HepG2 (cell line): ENCODE measurements around the gene CYP27B1. TPM values are rescaled to one million over a fixed set of nuclear protein-coding genes. Genes with fewer than 3 reads are reported as not detected.

ENCODE experiments used
- AKAP8 ChIP-seq: sonication (generic); formaldehyde crosslinking; IDR thresholded peaks from 2 replicates; pipeline ENCODE4 v1.5.1; 2020; ENCODE audit warnings: mild to moderate bottlenecking, missing genetic modification reagents
- ARNTL ChIP-seq: sonication (generic); formaldehyde crosslinking; IDR thresholded peaks from 2 replicates; pipeline ENCODE4 v1.4.0; 2020; ENCODE audit warnings: mild to moderate bottlenecking, missing genetic modification reagents
- ASH2L ChIP-seq: fragments of 300-600, 200-600 bp; sonication (generic); IDR thresholded peaks from 2 replicates; pipeline ENCODE4 v1.7.0; 2017; ENCODE audit warnings: low read depth, mild to moderate bottlenecking, moderate library complexity, mixed read lengths, low read length; ENCODE audit not compliant: insufficient read length
- BRD4 ChIP-seq: sonication (generic); formaldehyde crosslinking; IDR thresholded peaks from 2 replicates; pipeline ENCODE4 v1.4.0; 2020; ENCODE audit warnings: missing genetic modification reagents
- CCDC6 ChIP-seq: sonication (generic); formaldehyde crosslinking; IDR thresholded peaks from 2 replicates; pipeline ENCODE4 v1.8.1; 2022; ENCODE audit warnings: mild to moderate bottlenecking, missing genetic modification reagents, moderate library complexity
- FOXA3 ChIP-seq: IDR thresholded peaks from 2 replicates; pipeline ENCODE4 v1.6.1; 2016; ENCODE audit warnings: missing genetic modification reagents, missing compliant biosample characterization
- GLMP ChIP-seq: sonication (generic); formaldehyde crosslinking; IDR thresholded peaks from 2 replicates; pipeline ENCODE4 v1.9.0; 2021; ENCODE audit warnings: missing genetic modification reagents, mild to moderate bottlenecking, borderline replicate concordance
- MXD3 ChIP-seq: IDR thresholded peaks from 2 replicates; pipeline ENCODE4 v1.6.1; 2016; ENCODE audit warnings: mild to moderate bottlenecking, missing biosample characterization, missing genetic modification reagents
- RELA ChIP-seq: sonication (generic); formaldehyde crosslinking; IDR thresholded peaks from 2 replicates; pipeline ENCODE4 v1.4.0; 2020; ENCODE audit warnings: missing genetic modification reagents
- RXRB ChIP-seq: IDR thresholded peaks from 2 replicates; pipeline ENCODE4 v1.6.1; 2016; ENCODE audit warnings: borderline replicate concordance, missing genetic modification reagents, missing compliant biosample characterization
- THAP7 ChIP-seq: sonication (generic); formaldehyde crosslinking; IDR thresholded peaks from 2 replicates; pipeline ENCODE4 v1.8.1; 2023; ENCODE audit warnings: mild to moderate bottlenecking, missing genetic modification reagents
- ZFY ChIP-seq: sonication (generic); formaldehyde crosslinking; IDR thresholded peaks from 2 replicates; pipeline ENCODE4 v1.4.0; 2020; ENCODE audit warnings: missing genetic modification reagents
- ZMYM2 ChIP-seq: sonication (generic); formaldehyde crosslinking; IDR thresholded peaks from 2 replicates; pipeline ENCODE4 v1.8.0; 2022; ENCODE audit warnings: mild to moderate bottlenecking, missing genetic modification reagents
- ZNF142 ChIP-seq: sonication (generic); formaldehyde crosslinking; IDR thresholded peaks from 2 replicates; pipeline ENCODE4 v1.4.0; 2020; ENCODE audit warnings: missing genetic modification reagents
- ZNF326 ChIP-seq: sonication (generic); formaldehyde crosslinking; IDR thresholded peaks from 2 replicates; pipeline ENCODE4 v1.4.0; 2020; ENCODE audit warnings: missing genetic modification reagents, borderline replicate concordance
- ZNF460 ChIP-seq: sonication (generic); formaldehyde crosslinking; IDR thresholded peaks from 2 replicates; pipeline ENCODE4 v1.5.1; 2020; ENCODE audit warnings: missing genetic modification reagents, mild to moderate bottlenecking, borderline replicate concordance
- ZNF580 ChIP-seq: IDR thresholded peaks from 2 replicates; pipeline ENCODE4 v1.6.1; 2016; ENCODE audit warnings: low read depth, borderline replicate concordance
- ZNF749 ChIP-seq: sonication (generic); formaldehyde crosslinking; IDR thresholded peaks from 2 replicates; pipeline ENCODE4 v1.8.0; 2022; ENCODE audit warnings: mild to moderate bottlenecking, missing genetic modification reagents, moderate library complexity, borderline replicate concordance
- ZNF790 ChIP-seq: sonication (generic); formaldehyde crosslinking; IDR thresholded peaks from 2 replicates; pipeline ENCODE4 v1.8.0; 2022; ENCODE audit warnings: missing genetic modification reagents, mild to moderate bottlenecking, borderline replicate concordance
- ZNF883 ChIP-seq: sonication (generic); formaldehyde crosslinking; IDR thresholded peaks from 2 replicates; pipeline ENCODE4 v1.5.1; 2020; ENCODE audit warnings: mild to moderate bottlenecking, missing genetic modification reagents; ENCODE audit errors: not compliant biosample characterization
- polyA plus RNA-seq, 8 experiments: library from polyadenylated mRNA; depleted of rRNA in 3 of 8; stranded (reverse) in 7 of 8; unstranded in 1 of 8; fragments of >200 nt; fragmentation: Illumina TruSeq in 4 of 8; extraction: Trizol in 4 of 8; gene quantifications; 2 replicates each; pipeline versions ENCODE4 v1.2.1 to v1.2.3, GENCODE V29; 2011 to 2016; ENCODE audit warnings: low read depth in 4 of 8, missing spikeins in 1 of 8, mixed read lengths in 1 of 8; ENCODE audit not compliant: insufficient read depth in 1 of 8
- total RNA-seq, 5 experiments: library from RNA; depleted of rRNA; stranded (reverse); fragments of >200 nt; fragmentation: Illumina TruSeq; extraction: Trizol; gene quantifications; 2 replicates each; pipeline ENCODE4 v1.2.3, GENCODE V29; 2016; ENCODE audit warnings: low read depth in 1 of 5

CYP27B1 gene
- total and polyA plus RNA-seq, 2 of the 13 experiments (the other 11 are each of a cell fraction or from before 2014, with no cell fraction given), result 2.3 to 3.0 TPM

GRCh38 chr12:57782608-57783465, 16.0 kb upstream of the CYP27B1 start, which contains the start of gene TSFM (continued):
- TF ChIP-seq AKAP8 (CRISPR knock-in tag) (peak; percentile 85), ZNF326 (no peak), ZMYM2 (no peak), THAP7 (CRISPR knock-in tag) (0 out of 2 replicates have a peak, but pooled peaks have one; percentile 40), ZFY (CRISPR knock-in tag) (peak; percentile 79), GLMP (CRISPR knock-in tag) (no peak; the same call in 1 of the 2 replicates), ZNF790 (CRISPR knock-in tag) (0 out of 2 replicates have a peak, but pooled peaks have one; percentile 18), FOXA3 (CRISPR knock-in tag) (peak; percentile 79), BRD4 (peak; percentile 82), ZNF749 (CRISPR knock-in tag) (0 out of 2 replicates have a peak, but pooled peaks have one; percentile 48), CCDC6 (CRISPR knock-in tag) (no peak; the same call in 1 of the 2 replicates), ZNF580 (CRISPR knock-in tag) (peak; percentile 96), ASH2L (peak; percentile 93), ZNF460 (CRISPR knock-in tag) (no peak; the same call in 1 of the 2 replicates), RXRB (CRISPR knock-in tag) (peak; percentile 80), MXD3 (CRISPR knock-in tag) (peak; percentile 73), ARNTL (CRISPR knock-in tag) (peak; percentile 61), ZNF142 (no peak), RELA (CRISPR knock-in tag) (0 out of 2 replicates have a peak, but pooled peaks have one; percentile 41), ZNF883 (peak; percentile 51)
